Neural cell (in vitro differentiated cells): ENCODE data around the gene RSF1. TPM values are rescaled to one million over a fixed set of nuclear protein-coding genes. Genes with fewer than 3 reads are reported as not detected.

ENCODE experiments used
- H2AFZ ChIP-seq: fragments of 200-600, 300-800 bp; sonication (generic), shearing (Covaris generic); 2 replicates; pipeline ENCODE4 v1.6.0; 2014; ENCODE audit warnings: low read depth, mild to moderate bottlenecking, antibody characterized with exemption, low read length, moderate library complexity
- H3F3A ChIP-seq: fragments of 200-600 bp; shearing (Covaris generic); 2 replicates; pipeline ENCODE4 v1.6.1; 2016; ENCODE audit warnings: mild to moderate bottlenecking, moderate library complexity, mixed read lengths, antibody characterized with exemption, low read length; ENCODE audit not compliant: insufficient read depth, poor library complexity, severe bottlenecking
- H3K27ac ChIP-seq: fragments of 200-600, 300-800 bp; sonication (generic), shearing (Covaris generic); 2 replicates; pipeline ENCODE4 v1.5.1; 2014; ENCODE audit warnings: mild to moderate bottlenecking, low read length, moderate library complexity
- H3K27me3 ChIP-seq: fragments of 300-800, 200-600 bp; sonication (generic), shearing (Covaris generic); 2 replicates; pipeline ENCODE4 v1.6.0; 2014; ENCODE audit warnings: mild to moderate bottlenecking, low read depth, low read length, moderate library complexity; ENCODE audit not compliant: insufficient read depth
- H3K36me3 ChIP-seq: fragments of 300-800, 200-600 bp; sonication (generic), shearing (Covaris generic); 2 replicates; pipeline ENCODE4 v1.5.1; 2014; ENCODE audit warnings: mild to moderate bottlenecking, antibody characterized with exemption, low read length, moderate library complexity; ENCODE audit not compliant: insufficient read depth
- H3K4me2 ChIP-seq: fragments of 300-800, 200-600 bp; sonication (generic), shearing (Covaris generic); 2 replicates; pipeline ENCODE4 v1.6.0; 2014; ENCODE audit warnings: mild to moderate bottlenecking, low read length
- H3K4me3 ChIP-seq: fragments of 300-800, 200-600 bp; sonication (generic), shearing (Covaris generic); 2 replicates; pipeline ENCODE4 v1.5.1; 2014; ENCODE audit warnings: mild to moderate bottlenecking, low read length, moderate library complexity
- H3K79me2 ChIP-seq: fragments of 200-600 bp; shearing (Covaris generic); replicated peaks from 2 replicates; pipeline ENCODE4 v1.6.0; 2014; ENCODE audit warnings: mild to moderate bottlenecking, low read length, moderate library complexity; ENCODE audit not compliant: insufficient read depth
- H3K9ac ChIP-seq: fragments of 300-800, 200-600 bp; sonication (generic), shearing (Covaris generic); 2 replicates; pipeline ENCODE4 v1.6.1; 2016; ENCODE audit warnings: mild to moderate bottlenecking, low read length, mixed read lengths
- H3K9me2 ChIP-seq: fragments of 200-600 bp; shearing (Covaris generic); 2 replicates; pipeline ENCODE4 v1.6.1; 2016; ENCODE audit warnings: mild to moderate bottlenecking, low read length, mixed read lengths; ENCODE audit not compliant: insufficient read depth
- H3K9me3 ChIP-seq: fragments of 200-600, 300-800 bp; sonication (generic), shearing (Covaris generic); 2 replicates; pipeline ENCODE4 v1.6.1; 2016; ENCODE audit warnings: mild to moderate bottlenecking, mixed run types, low read length, moderate library complexity, mixed read lengths
- H4K20me1 ChIP-seq: fragments of 200-600 bp; shearing (Covaris generic); 2 replicates; pipeline ENCODE4 v1.6.1; 2016; ENCODE audit warnings: mild to moderate bottlenecking, mixed run types; ENCODE audit not compliant: insufficient read depth
- CTCF ChIP-seq: fragments of 450-650 bp; IDR thresholded peaks from 2 replicates; pipeline ENCODE4 v1.5.1; 2014; ENCODE audit warnings: antibody characterized with exemption, mild to moderate bottlenecking, moderate library complexity; ENCODE audit not compliant: poor library complexity, severe bottlenecking
- EP300 ChIP-seq: fragments of 450-650 bp; conservative IDR thresholded peaks from 2 replicates; pipeline ENCODE4 v1.6.1; 2014; ENCODE audit warnings: antibody characterized with exemption, mild to moderate bottlenecking, moderate library complexity; ENCODE audit not compliant: poor library complexity, severe bottlenecking
- EZH2 ChIP-seq: fragments of 200-600, 300-800 bp; shearing (Covaris generic), sonication (generic); IDR thresholded peaks from 2 replicates; pipeline ENCODE4 v1.6.1; 2014; ENCODE audit warnings: antibody characterized with exemption, low read length, borderline replicate concordance, mild to moderate bottlenecking; ENCODE audit not compliant: insufficient read depth, poor library complexity, severe bottlenecking
- MXI1 ChIP-seq: fragments of 450-650 bp; conservative IDR thresholded peaks from 2 replicates; pipeline ENCODE4 v1.6.1; 2014; ENCODE audit warnings: antibody characterized with exemption, mild to moderate bottlenecking; ENCODE audit not compliant: poor library complexity, severe bottlenecking
- POLR2AphosphoS5 ChIP-seq: IDR thresholded peaks from 2 replicates; pipeline ENCODE4 v1.6.1; 2012
- RAD21 ChIP-seq: fragments of 450-650 bp; conservative IDR thresholded peaks from 2 replicates; pipeline ENCODE4 v1.6.1; 2014; ENCODE audit warnings: antibody characterized with exemption, mild to moderate bottlenecking, moderate library complexity
- REST ChIP-seq: IDR thresholded peaks from 2 replicates; pipeline ENCODE4 v1.6.1; 2012; ENCODE audit warnings: borderline replicate concordance
- SMC3 ChIP-seq: fragments of 450-650 bp; conservative IDR thresholded peaks from 2 replicates; pipeline ENCODE4 v1.6.1; 2014; ENCODE audit warnings: antibody characterized with exemption, mild to moderate bottlenecking, moderate library complexity; ENCODE audit not compliant: poor library complexity
- TAF1 ChIP-seq: IDR thresholded peaks from 2 replicates; pipeline ENCODE4 v1.6.1; 2012; ENCODE audit warnings: low read depth
- polyA plus RNA-seq: library from polyadenylated mRNA; depleted of rRNA; stranded (reverse); fragments of >200 nt; gene quantifications from 2 replicates; pipeline ENCODE4 v1.2.3, GENCODE V29; 2014

The RSF1 gene
- polyA plus RNA-seq, 1 donor from 2014 or later: 19.1 TPM

- TF ChIP-seq REST (no peak), POLR2AphosphoS5 (no peak), CTCF (no peak), EP300 (no peak), RAD21 (no peak), SMC3 (no peak)
- Histone ChIP-seq H3K9me3 (no peaks in the 10 kb centered on the region), H3F3A (no peaks in the 10 kb centered on the region), H3K9ac (no peak overlapping the region), H2AFZ (no peak overlapping the region), H3K4me3 (no peak overlapping the region), H3K27me3 (no peaks in the 10 kb centered on the region), H3K36me3 (peaks cover 4% of the 10 kb centered on the region), H3K79me2 (no peaks in the 10 kb centered on the region), H3K4me2 (no peak overlapping the region), H4K20me1 (no peaks in the 10 kb centered on the region), H3K9me2 (no peaks in the 10 kb centered on the region), H3K27ac (no peak overlapping the region)
These were observed 116.5 kb downstream of the RSF1 start for GRCh38 chr11:77704029-77704428.

GRCh38 chr11:77699425-77699824, 121.1 kb downstream of the RSF1 start:
- H3K4me3 ChIP-seq: no peak overlapping the region
- H3K36me3 ChIP-seq: peaks cover 17% of the 10 kb centered on the region
- no peak overlapping the region for H3K4me2 ChIP-seq
- no peaks in the 10 kb centered on the region for H3K79me2 ChIP-seq
- H2AFZ ChIP-seq: no peak overlapping the region
- H3K9me3 ChIP-seq: no peaks in the 10 kb centered on the region
- TF ChIP-seq EP300 (no peak), POLR2AphosphoS5 (no peak), MXI1 (no peak), CTCF (no peak), EZH2 (no peak), SMC3 (no peak), REST (no peak), TAF1 (no peak), RAD21 (no peak)
- no peaks in the 10 kb centered on the region for H3F3A ChIP-seq
- H3K9ac ChIP-seq: no peak overlapping the region
- H3K27me3 ChIP-seq: no peaks in the 10 kb centered on the region
- H3K9me2 ChIP-seq: no peaks in the 10 kb centered on the region
- no peak overlapping the region for H3K27ac ChIP-seq
- H4K20me1 ChIP-seq: no peaks in the 10 kb centered on the region
